Umbilical cord (tissue), 2 donors: ENCODE results near the gene CTNNBIP1. TPM values are rescaled to one million over a fixed set of nuclear protein-coding genes. Genes with fewer than 3 reads are reported as not detected.
A peak's percentile ranks its signal among the peaks of the same experiment; 100 is the strongest.

Source experiments
- DNase-seq: peaks from one replicate; pipeline ENCODE4 v3.0.0-alpha.2; 2015; ENCODE audit warnings: low spot score
- total RNA-seq: library from RNA; depleted of rRNA; stranded (reverse); fragments of >200 nt; gene quantifications from one replicate; pipeline ENCODE4 v1.2.3, GENCODE V29; 2014; ENCODE audit warnings: low replicate concordance; ENCODE audit not compliant: insufficient read depth

The CTNNBIP1 gene
- total RNA-seq, 1 donor from 2014 or later, result 63.8 TPM

DNA sequence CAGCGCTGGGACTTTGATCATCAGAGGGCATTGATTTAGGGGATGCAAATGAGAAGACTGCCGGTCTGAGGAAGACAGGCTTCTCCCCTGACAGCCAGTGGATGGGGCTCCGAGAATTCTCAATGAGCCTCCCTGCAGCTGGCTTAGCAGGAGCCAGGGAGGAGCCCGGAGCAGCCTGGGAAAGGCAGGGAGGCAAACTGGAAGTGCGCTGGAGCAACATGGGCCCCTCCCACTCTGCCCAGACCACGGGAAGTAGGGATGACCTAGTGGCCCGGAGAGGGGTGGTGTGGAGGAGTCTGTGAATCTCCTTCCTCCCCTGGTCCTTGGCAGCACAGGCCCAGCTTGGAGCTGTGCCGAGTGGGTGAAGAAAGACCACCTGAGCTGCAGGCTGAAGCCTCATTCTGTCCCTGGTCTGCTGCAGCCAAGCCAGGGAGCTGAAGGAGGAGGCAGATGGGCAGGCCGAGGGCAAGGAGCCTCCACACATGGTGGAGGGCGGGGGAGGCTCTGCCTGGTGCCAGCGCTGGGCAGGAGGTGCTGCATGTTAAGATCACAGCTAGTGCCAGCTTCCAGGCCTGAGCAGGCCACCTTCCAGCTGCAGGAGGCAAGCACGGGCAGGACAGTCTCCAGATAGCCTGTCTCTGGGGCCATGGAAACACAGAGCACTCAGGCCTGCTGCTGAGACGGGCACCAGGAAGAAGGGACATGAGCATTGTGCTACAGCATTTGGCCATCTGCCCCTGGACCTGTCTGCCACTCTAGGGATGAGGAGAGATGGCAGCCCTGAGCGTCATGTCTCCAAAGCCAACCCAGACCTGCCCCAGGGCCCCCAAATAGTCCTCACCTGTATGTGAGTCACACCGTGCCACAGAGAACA lies 74.1 kb downstream of the CTNNBIP1 start:
- DNase-seq, result peak; percentile 83

DNA sequence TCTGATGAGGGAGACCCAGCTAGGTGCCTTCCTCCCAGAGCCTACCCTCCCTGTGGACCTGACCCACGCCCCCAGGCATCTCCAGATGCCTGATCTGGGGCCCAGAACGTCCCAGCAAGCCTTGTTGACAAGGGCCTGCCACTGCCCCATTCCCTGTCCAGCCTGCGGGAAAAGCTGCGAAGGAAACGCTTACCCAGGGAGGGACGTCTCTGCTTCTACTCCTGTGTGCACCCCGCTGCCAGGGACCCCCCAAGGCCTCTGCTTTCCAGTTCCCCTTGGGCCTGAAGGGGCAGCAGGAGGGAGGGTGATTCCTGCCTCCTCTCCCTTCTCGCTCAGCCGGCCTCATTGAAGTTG lies 74.7 kb downstream of the CTNNBIP1 start:
- DNase-seq, result no peak

DNA sequence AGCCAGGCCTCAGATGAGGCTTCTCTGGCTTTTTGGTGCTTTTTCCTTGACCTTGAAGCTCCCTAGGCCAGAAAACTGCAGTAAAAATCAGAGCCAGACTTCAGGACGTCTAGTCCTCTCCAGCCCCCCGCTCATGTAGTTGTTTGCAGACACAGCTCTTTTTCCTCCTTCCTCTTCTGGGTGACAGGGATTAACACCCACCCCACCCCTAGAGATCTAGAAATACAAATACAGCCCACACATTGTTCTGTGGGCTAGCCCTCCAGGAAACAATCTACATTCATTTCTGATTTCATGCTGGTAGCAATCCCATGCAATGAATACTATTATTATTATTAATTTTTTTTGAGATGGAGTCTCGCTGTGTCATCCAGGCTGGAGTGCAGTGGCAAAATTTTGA lies 76.4 kb downstream of the CTNNBIP1 start:
- DNase-seq, result no peak

DNA sequence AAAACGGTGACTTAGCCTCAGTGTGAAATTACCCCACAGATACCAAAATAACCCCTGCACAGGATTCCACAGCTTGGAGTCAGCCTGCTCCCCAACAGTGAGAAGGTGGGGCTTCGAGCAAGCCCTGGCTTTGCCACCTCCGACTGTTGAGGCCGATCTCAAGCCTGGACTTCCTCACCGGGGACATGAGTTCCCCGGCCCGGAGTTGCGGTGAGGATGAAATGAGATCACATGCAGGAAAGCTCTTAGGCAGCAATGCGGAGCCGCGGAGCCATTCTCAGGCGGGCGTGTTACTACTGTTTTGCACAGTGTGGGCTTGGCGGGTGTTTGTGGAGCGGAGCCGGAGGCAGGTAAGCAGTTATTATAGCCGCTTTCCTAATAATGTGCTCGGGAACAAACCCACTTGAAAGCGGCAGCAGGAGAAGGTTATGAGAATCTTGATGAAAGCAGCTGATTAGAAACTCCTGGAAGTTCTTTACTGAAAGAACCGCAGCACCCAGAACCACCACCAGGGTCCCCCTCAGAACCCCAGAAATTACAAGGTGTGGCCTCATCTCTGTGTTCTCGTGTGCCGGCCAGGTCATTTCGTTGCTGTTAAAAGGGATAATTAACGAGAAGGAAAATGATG lies 82.4 kb downstream of the CTNNBIP1 start:
- DNase-seq, result no peak

DNA sequence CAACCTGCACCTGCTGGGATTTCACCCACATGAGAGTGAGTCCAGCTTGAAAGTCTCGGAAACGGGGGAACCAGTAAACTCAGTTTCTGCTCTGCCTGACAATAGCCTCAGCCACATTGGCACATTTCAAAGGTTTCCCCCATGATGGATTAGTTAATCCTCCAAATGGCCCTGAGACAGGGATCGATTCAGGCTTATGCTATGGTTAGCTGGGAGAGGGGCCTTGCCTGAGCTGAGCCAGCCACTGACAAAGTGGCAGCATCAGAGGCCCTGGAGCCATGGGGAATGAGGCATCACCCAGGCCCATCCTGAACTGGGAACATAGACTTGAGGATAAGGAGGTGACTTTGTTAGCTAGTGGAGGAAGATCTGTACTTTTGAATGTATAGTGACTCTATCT lies 83.5 kb downstream of the CTNNBIP1 start:
- DNase-seq, result no peak

DNA sequence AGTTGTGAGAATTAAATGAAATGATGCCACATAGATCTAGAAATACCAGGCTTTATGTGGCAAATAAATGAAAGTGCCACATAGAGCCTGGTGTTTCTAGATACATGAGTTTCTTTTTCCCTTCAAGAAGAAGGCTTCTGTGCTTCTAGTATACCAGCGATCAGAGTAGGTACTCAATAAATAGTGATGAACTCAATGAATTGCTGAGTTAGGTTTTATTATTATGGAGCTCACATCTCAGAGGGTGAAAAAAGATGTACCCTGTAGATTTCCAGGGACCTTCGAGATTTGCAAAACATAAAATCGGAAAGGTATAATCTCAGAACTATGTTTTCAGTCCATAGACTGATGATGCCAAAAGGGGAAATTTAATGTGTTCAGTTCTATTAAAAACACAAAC lies 84.0 kb downstream of the CTNNBIP1 start:
- DNase-seq, result no peak

DNA sequence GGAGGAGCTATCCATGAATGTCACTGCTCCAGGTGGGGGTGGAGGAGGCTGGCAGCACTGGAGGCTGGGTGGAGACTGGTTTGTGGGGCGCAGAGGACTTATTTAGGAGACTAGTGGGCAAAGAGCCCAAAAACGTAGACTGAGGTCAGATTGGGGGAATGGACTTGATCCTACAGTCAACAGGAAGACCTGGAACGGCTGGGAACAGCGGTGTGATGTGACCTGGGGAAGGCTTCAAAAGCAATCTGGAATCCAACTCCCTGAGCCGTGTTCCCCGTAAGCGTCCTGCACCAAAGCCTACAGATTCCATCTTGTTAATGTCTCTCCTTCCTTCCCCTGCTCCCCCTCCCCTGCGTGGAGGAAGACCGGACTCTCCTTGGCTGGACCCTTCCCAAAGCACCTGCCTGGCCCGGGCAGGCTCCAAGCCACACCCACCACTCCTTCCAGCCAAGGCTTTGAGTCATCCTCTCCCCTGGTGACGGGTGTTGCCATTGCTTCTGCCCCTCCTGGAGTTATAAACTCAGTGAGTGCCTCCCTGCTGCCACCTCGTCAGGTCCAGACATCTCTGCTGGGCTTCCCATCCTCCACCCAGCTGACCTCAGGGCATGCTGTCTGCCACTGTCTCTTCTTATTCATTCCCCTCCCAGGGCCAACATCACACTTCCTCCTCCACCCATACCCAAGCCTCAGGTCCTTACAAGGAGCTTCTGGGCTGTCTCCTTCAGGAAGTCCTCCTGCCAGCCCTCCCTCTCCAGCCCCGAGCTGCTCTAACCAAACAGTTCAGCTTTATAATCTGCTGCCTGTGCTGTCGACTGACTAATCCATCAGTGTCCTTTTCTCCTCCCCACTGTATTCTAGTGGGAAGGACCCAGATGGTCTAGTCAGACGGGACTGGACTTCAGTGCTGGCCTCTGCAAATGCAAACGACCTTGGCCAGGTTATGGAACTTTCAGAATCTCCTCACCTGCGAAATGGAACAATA lies 84.7 kb downstream of the CTNNBIP1 start:
- peak; percentile 61 for DNase-seq

DNA sequence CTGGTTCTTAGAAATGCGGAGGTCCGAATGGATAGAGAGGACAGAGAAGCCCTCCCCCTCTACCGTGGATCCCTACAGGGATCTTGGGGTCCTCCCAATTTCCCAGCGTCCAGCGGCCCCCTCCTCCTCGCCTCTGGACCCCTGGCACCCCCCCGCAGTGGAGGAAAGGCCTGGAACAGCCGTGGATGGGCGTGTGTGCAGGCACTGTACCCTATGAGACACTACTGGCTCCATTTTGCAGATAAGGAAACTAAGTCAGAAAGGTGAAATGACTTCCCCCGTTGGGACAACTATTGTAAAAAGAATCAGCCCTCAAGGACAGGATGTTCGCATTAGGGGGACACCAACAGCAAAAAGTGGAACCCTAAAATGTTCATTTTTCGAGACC lies 85.4 kb downstream of the CTNNBIP1 start:
- DNase-seq, result no peak

DNA sequence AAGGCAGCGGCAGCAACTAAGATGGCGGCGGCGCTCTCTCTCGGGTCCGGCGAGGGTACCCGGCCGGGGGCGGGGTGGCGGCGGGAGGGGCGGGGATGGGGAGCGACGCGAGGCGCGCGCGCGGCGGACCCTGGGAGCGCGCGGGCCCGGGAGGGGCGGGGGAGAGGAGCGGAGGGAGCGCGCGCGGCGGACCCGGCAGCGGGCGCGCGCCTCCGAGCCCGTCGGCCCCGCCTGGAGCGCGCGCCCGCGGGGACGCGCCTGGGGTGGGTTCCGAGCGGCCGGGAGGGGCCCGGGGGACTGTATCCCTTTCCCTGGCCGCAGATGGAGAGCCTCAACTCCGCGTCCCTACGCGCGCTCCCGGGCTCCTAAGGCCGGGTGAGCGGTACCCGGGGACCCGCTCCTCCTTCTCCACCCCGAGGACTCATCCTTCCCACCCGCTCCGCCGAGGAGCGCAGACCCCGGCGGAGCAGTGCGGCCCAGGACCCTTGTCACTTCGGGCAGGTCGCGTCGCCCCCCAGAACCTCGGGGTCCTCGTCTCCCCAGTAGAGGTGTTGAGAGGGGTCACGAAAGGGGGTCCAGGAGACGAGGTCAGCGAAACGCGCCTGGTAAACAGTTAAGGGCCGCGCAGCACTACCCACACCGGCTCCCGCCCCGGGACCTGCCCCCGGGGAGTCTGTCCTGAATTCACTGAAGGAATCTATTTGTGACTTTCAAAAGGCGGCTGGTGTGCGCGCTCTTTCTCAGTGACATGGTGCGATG lies 85.9 kb downstream of the CTNNBIP1 start, which contains the start of gene CLSTN1:
TSS of gene CLSTN1 (minus strand) at position 23 of the 759 bp plus-strand sequence. CDS start 232 bp downstream, outside the sequence.
- DNase-seq, result peak; percentile 91

DNA sequence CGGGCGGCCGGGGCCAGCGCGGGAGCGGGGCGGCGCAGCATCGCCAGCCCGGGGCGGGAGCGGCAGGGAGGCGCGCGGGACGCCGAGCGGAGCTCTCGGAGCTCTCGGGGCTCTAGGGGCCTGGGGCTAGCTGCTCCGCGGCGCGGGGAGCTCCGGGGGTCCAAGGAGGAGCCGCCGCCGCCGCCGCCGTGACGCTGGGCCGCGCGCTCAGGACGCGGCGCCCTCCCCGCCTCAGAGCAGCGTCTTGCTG lies 86.5 kb downstream of the CTNNBIP1 start:
- no peak for DNase-seq

DNA sequence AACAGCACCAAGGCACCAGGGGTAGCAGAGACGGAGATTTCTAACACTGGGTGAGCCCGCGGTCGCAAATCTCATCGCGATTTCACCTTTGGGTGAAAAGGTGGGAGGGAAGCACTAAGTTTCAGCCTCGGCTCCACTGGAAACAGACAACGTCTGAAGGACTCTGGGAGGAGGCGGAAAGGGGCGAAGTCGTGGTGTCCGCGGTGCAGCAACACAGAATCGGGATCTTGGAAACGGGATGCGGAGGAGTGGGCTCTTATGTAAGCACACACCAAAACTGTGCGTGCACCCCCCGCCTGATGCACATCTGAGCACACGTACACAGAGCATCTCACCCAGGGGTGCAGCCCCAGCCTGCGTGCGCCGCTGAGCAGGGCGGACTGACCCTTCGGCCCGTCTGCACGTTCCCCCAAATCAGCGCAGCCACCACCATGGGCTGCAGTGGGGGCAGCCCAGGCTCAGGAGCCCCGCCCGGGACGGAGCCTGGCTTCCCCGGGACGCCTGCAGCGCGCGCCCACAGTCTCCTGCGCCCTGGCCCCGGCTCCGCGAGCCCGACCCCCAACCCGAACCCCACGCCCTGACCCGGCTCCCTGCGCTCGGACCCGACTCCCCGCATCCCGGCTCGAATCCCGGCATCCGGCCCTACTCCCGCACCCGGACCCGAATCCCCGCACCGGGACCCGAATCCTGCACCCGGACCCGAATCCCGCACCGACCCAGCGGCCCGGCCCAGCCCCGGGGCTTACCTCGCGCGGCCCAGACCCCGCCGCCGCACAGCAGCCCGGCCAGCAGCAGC lies 87.0 kb downstream of the CTNNBIP1 start:
- peak; percentile 30 for DNase-seq

DNA sequence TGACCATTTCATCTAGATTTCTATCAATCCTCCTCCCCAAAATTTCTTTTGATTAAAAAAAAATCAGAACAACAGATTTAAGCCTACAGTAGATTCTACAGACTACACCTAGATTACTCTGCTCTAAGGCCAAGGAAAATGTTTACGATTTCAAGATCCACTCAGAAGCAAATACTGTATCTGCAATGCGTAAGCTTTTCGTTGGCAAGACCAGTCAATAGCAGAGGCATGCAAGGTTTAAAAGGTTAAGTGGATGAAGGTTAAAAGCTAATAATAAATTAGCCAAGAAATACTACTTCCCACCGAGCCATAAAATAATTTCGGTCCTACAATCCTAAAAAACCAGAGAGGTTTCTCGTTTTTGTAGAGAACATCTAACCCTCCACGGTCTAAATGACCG lies 87.6 kb downstream of the CTNNBIP1 start:
- DNase-seq, result no peak

DNA sequence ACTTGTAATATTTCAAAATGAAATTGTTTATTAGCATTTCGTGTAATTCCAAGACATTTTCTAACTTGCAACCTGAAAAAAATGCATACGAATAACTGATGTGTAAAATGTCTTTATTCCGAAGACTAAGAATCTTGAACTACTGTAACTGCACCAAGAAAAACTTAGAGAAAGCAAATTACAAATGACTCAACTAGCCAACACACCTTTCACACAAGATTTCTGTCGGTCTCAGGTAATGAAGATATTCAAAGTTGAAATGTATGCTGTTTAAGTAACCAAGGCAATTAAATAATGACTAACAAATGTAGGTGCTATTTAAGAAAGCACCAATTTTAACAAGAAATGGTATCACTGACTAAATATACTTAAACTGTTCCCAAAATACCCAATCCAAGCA lies 88.4 kb downstream of the CTNNBIP1 start:
- no peak for DNase-seq

DNA sequence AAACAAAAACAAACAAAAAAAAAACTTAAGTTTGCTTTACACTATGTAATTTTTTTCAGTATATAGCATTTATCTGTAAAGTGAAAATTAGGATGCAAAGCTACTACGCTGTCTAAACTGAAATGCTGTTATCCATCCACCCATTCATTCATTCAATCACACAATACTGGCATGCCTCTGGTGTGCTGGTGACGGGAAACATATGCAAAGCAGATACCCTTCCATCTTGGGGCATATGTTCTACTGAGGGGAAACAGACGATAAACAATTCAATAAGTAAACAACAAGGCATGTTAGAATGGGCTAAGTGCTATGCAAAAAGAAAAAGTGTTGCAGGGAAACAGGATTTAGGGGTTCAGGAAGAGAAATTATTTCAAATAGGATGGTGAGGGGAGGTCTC lies 89.5 kb downstream of the CTNNBIP1 start:
- no peak for DNase-seq

DNA sequence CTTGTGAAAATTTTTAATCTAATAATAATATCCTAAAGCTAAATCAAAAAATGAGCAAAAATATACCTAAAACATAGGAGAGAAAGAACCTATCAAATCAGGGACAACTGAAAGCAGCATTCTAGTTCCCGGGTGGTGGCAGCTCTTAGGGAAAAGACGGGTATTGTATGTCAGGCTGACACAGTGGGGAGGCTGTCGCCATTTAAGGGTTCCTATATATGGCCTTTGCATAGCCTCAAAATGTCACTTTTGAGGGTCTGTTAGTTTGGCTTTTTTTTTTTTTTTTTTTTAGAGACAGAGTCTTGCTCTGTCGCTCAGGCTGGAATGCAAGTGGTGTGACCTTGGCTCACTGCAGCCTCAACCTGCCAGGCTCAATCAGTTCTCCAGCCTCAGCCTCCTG lies 92.3 kb downstream of the CTNNBIP1 start:
- no peak for DNase-seq

DNA sequence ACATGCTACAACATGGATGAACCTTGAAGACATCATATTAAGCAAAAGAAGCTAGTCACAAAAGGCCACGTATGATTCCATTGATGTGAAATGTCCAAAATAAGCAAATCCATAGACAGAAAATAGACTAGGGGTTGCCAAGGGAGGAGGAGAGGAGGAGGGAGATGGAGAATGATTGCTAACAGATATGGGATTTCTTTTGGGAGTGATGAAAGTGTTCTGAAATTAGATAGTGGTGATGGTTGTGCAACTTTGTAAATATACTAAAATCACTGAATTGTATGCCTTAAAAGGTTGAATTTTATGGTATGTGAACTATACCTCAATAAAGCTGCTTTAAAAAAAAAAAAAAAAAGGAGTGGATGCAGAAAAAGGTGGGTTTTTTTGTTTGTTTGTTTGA lies 93.9 kb downstream of the CTNNBIP1 start:
- no peak for DNase-seq

DNA sequence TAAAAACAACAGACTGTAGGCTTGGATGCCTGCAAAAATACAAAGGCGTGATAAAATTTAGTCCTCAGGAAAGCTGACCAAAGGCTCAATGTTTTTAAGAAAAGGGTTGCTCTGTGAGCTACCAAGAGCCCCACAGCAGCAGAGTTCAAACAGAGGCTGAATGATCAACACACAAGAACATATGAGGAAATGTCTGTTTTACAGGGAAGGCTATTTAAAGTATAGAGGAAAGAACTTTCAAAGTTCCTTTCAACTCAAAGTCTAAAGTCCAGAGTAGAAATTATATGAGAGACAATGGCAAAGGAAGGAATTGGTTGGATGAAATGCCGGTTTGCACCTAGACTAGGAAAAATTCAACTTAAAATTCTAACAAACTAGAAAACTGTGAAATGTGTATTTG lies 94.9 kb downstream of the CTNNBIP1 start:
- DNase-seq, result no peak

DNA sequence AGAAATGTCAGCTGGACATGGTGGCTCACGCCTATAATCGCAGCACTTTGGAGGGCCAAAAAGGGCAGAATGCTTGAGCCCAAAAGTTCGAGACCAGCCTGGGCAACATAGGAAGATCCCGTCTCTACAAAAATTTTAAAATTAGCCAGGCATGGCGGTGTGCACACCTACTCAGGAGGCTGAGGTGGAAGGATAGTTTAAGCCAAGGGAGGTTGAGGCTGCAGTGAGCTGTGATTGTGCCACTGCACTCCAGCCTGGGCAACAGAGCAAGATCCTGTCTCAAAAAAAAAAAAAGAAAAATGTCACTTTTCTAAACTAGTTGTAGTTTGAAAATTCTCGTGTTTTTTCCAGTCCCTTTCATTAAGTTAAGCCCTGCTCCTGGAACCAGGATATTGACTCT lies 95.5 kb downstream of the CTNNBIP1 start:
- DNase-seq, result no peak

DNA sequence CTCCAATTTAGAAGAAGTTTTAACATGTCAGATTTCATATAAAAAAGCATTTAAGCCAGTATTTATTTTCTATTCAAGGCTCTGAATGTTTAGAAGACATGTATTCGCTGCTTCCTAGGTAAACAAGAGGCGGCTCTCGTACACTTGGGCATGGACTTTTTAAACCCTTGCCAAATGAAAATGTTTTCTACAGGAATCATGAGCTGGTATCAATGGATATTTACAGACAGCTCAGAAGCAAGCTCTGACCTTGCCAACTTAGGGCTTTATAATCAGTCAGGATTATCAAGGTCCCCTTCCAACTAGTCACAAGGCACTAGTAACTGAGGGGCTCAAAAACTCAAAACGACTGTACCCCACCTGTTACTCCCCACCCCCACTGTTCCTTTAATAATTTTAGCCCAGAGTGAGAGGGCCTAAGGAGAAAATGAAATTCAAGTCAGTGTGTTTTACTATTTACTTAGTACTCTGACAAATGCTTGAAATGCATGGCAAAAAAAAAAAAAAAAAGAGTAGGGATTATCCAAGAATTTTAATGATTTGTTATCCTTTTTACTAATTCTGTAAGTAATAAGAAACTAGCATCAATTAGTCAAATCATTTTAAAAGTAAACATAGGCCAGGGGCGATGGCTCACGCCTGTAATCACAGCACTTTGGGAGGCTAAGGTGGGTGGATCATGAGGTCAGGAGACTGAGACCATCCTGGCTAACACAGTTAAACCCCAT lies 98.7 kb downstream of the CTNNBIP1 start:
- no peak for DNase-seq

DNA sequence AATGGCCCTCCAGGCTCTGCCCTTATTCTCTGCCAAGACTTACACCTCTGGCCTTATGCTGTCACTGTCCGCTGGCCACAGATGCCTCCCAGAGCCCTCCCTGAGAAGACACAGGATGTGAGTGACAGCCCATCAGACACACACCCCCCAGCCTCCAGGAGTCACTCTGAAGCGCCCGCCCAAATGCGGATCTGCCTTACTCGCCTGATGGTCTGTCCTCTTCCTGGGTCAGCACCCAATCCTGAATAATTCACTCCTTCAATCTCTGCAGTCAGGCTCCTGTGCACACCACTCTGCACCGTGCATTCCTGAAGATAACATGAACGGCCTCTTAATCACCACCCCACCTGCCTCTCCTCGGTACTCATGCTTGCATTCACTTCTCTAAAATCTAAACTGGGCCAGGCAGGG lies 101.0 kb downstream of the CTNNBIP1 start:
- no peak for DNase-seq
